DOHH2 (cell line): ENCODE data around the gene STAT5B.

Experiments used
- EZH2phosphoT487 ChIP-seq: fragments of 200-600 bp; sonication (generic); IDR thresholded peaks from 2 replicates; pipeline ENCODE4 v1.6.1; 2017; ENCODE audit warnings: borderline replicate concordance, mild to moderate bottlenecking, antibody characterized with exemption, low read length, moderate library complexity, mixed read lengths
- TF ChIP-seq, protein P1 (sequence below): fragments of 200-600 bp; sonication (generic); IDR thresholded peaks from one replicate; pipeline ENCODE4 v1.5.1; 2014; ENCODE audit warnings: antibody characterized with exemption, mild to moderate bottlenecking, low read depth, low read length; ENCODE audit not compliant: poor library complexity, severe bottlenecking

DNA sequence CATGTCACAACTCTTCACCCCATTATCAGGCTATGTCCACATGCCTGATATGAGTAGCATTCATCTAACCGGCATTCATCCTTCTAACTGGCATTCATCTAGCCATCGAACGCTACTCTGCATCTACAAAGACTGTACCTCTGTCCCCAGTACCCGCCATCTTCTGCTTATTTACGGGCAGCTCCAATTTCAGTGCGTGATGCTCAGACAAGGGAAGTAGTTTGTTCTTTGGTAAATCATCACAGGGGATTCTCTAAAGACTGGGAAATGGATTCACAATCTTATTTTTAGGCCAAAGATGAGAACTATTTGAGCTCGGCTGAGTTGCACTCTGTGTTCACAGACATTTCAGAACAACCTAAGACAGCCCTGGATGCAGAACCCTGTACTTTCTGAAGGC, 39.4 kb downstream of the STAT5B start:
- TF ChIP-seq, protein P1, sequence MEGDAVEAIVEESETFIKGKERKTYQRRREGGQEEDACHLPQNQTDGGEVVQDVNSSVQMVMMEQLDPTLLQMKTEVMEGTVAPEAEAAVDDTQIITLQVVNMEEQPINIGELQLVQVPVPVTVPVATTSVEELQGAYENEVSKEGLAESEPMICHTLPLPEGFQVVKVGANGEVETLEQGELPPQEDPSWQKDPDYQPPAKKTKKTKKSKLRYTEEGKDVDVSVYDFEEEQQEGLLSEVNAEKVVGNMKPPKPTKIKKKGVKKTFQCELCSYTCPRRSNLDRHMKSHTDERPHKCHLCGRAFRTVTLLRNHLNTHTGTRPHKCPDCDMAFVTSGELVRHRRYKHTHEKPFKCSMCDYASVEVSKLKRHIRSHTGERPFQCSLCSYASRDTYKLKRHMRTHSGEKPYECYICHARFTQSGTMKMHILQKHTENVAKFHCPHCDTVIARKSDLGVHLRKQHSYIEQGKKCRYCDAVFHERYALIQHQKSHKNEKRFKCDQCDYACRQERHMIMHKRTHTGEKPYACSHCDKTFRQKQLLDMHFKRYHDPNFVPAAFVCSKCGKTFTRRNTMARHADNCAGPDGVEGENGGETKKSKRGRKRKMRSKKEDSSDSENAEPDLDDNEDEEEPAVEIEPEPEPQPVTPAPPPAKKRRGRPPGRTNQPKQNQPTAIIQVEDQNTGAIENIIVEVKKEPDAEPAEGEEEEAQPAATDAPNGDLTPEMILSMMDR, result no peak
- no peak for TF ChIP-seq EZH2phosphoT487
